B cell (primary cell): Measurements from ENCODE around the gene SRBD1. TPM values are rescaled to one million over a fixed set of nuclear protein-coding genes. Genes with fewer than 3 reads are reported as not detected.

ENCODE experiments used
- ATAC-seq: fragments of 200-7000 bp; cut with Tn5 transposase; one replicate; pipeline ENCODE4 v1.10.0; 2021; ENCODE audit warnings: low read depth, mild to moderate bottlenecking, moderate number of reproducible peaks, moderate library complexity
- CTCF ChIA-PET: fragments of 350-600 bp; sonication (Branson Sonifier 250); formaldehyde crosslinking; loops from one replicate; lab custom pipeline; 2021; ENCODE audit warnings: antibody characterized with exemption, inconsistent platforms; lab: Charles Lee
- POLR2A ChIA-PET: fragments of 350-600 bp; sonication (Branson Sonifier 250); formaldehyde crosslinking; loops from one replicate; lab custom pipeline; 2021; ENCODE audit warnings: antibody characterized with exemption; lab: Charles Lee
- DNase-seq: peaks from one replicate; pipeline ENCODE4 v3.0.0; 2013
- H2AFZ ChIP-seq: 2 replicates; pipeline ENCODE4 v1.6.1; 2012; ENCODE audit warnings: mild to moderate bottlenecking, low read depth, low read length; ENCODE audit not compliant: insufficient read depth, poor library complexity, severe bottlenecking
- H3K27ac ChIP-seq, 2 donors: 1 replicate in 1 of 2; 2 replicates in 1 of 2; pipeline ENCODE4 v1.5.1; 2012 to 2013; ENCODE audit warnings: low read length in 2 of 2, mild to moderate bottlenecking in 2 of 2, moderate library complexity in 1 of 2
- H3K27me3 ChIP-seq, 4 experiments: fragments of 200-600 bp in 1 of 4; sonication (generic) in 1 of 4; replicated peaks in 1 of 4; 1 replicate in 2 of 4; 2 replicates in 2 of 4; pipeline versions ENCODE4 v1.6.1 to v1.7.0; 2013 to 2016; ENCODE audit warnings: low read length in 3 of 4, mild to moderate bottlenecking in 2 of 4, mixed read lengths in 1 of 4, moderate library complexity in 1 of 4; ENCODE audit not compliant: insufficient read depth in 4 of 4, control insufficient read depth in 3 of 4; ENCODE audit errors: control extremely low read depth in 1 of 4
- H3K36me3 ChIP-seq, 2 experiments: replicated peaks in 1 of 2; 1 replicate in 1 of 2; 2 replicates in 1 of 2; pipeline versions ENCODE4 v1.6.1 to v1.7.1; 2013; ENCODE audit warnings: low read length in 1 of 2; ENCODE audit not compliant: insufficient read depth in 2 of 2, control insufficient read depth in 1 of 2; ENCODE audit errors: control extremely low read depth in 1 of 2, extremely low read depth in 1 of 2
- H3K4me1 ChIP-seq, 2 donors: fragments of 200-600 bp in 1 of 2; sonication (generic) in 1 of 2; 1 replicate in 1 of 2; 2 replicates in 1 of 2; pipeline versions ENCODE4 v1.5.1 to v1.6.1; 2013 to 2017; ENCODE audit warnings: low read length in 2 of 2; ENCODE audit not compliant: control insufficient read depth in 2 of 2, insufficient read depth in 2 of 2
- H3K4me2 ChIP-seq: replicated peaks from 2 replicates; pipeline ENCODE3; 2012; ENCODE audit warnings: mild to moderate bottlenecking, low read depth, low read length; ENCODE audit not compliant: poor library complexity, severe bottlenecking
- H3K4me3 ChIP-seq, 5 experiments: fragments of 200-600 bp in 1 of 5; sonication (generic) in 1 of 5; 1 replicate in 3 of 5; 2 replicates in 2 of 5; pipeline versions ENCODE4 v1.5.1 to v1.7.0; 2011 to 2016; ENCODE audit warnings: low read length in 4 of 5, mild to moderate bottlenecking in 4 of 5, low read depth in 2 of 5, control low read depth in 1 of 5, moderate library complexity in 1 of 5; ENCODE audit not compliant: insufficient read depth in 1 of 5; ENCODE audit errors: control extremely low read depth in 1 of 5, extremely low read depth in 1 of 5
- H3K79me2 ChIP-seq: fragments of 200-600 bp; sonication (generic); one replicate; pipeline ENCODE4 v1.6.0; 2016; ENCODE audit warnings: low read length; ENCODE audit not compliant: control insufficient read depth, insufficient read depth
- H3K9ac ChIP-seq: fragments of 200-600 bp; sonication (generic); 2 replicates; pipeline ENCODE4 v1.6.1; 2017; ENCODE audit warnings: mild to moderate bottlenecking, low read length, moderate library complexity
- H3K9me3 ChIP-seq, 3 donors: one replicate each; pipeline versions ENCODE4 v1.6.1 to v1.7.1; 2013; ENCODE audit warnings: low read length in 2 of 3; ENCODE audit not compliant: control insufficient read depth in 2 of 3, insufficient read depth in 1 of 3; ENCODE audit errors: control extremely low read depth in 1 of 3
- H4K20me1 ChIP-seq: 2 replicates; pipeline ENCODE4 v1.6.0; 2012; ENCODE audit warnings: mild to moderate bottlenecking, low read length; ENCODE audit not compliant: insufficient read depth, control insufficient read depth, poor library complexity, severe bottlenecking
- H3K27ac Mint-ChIP-seq: one replicate; pipeline ENCODE4 v1.8.0; 2021; ENCODE audit warnings: mixed read lengths
- H3K27me3 Mint-ChIP-seq: one replicate; pipeline ENCODE4 v1.8.0; 2021; ENCODE audit warnings: mixed read lengths
- H3K4me1 Mint-ChIP-seq: one replicate; pipeline ENCODE4 v1.8.0; 2021; ENCODE audit warnings: mixed read lengths
- H3K4me3 Mint-ChIP-seq: one replicate; pipeline ENCODE4 v1.8.0; 2021; ENCODE audit warnings: mixed read lengths
- H3K9me3 Mint-ChIP-seq: one replicate; pipeline ENCODE4 v1.8.0; 2022; ENCODE audit warnings: mixed read lengths; ENCODE audit not compliant: insufficient read depth
- CTCF ChIP-seq: fragments of 200-600 bp; IDR thresholded peaks from one replicate; pipeline ENCODE4 v1.8.0; 2022; ENCODE audit warnings: antibody characterized with exemption, mild to moderate bottlenecking
- EZH2 ChIP-seq: IDR thresholded peaks from 2 replicates; pipeline ENCODE4 v1.6.1; 2012; ENCODE audit warnings: borderline replicate concordance, low read depth, mild to moderate bottlenecking, moderate library complexity, low read length; ENCODE audit not compliant: insufficient read depth, poor library complexity, severe bottlenecking
- WGBS: methylation state at CpG from one replicate; pipeline ENCODE4 v1.1.5; 2013; ENCODE audit warnings: missing lambda C conversion rate; ENCODE audit not compliant: insufficient coverage; 5-methylcytosine and 5-hydroxymethylcytosine counted together
- intact Hi-C: fragments of 100-400 bp; cut with micrococcal nuclease; formaldehyde crosslinking; loops from one replicate; pipeline ENCODE4 v1.10.0; 2022
- polyA minus RNA-seq: library from RNA; depleted of rRNA, polyadenylated mRNA; stranded (reverse); fragments of >200 nt; gene quantifications from 2 replicates; pipeline ENCODE4 v1.2.3, GENCODE V29; 2012
- polyA plus RNA-seq: library from polyadenylated mRNA; depleted of rRNA; stranded (reverse); fragments of >200 nt; gene quantifications from 2 replicates; pipeline ENCODE4 v1.2.3, GENCODE V29; 2012
- total RNA-seq, 2 donors: library from RNA; stranded (reverse); fragments of 120-200 nt in 1 of 2; gene quantifications; 1 replicate in 1 of 2; 2 replicates in 1 of 2; pipeline versions ENCODE4 v1.2.3 to v1.2.4, GENCODE V29; 2013 to 2022

SRBD1 gene
- total RNA-seq = 27.1 and 27.6 TPM in 2 replicates
- 25.4 TPM for total RNA-seq (2013)
- 6.2 and 11.3 TPM in 2 replicates for polyA plus RNA-seq
- polyA minus RNA-seq = 10.2 and 20.1 TPM in 2 replicates

- H3K27ac Mint-ChIP-seq = peak within 1 kb of the TSS; percentile 93
- Histone ChIP-seq H3K79me2 (peaks cover 39% of the 10 kb centered on the region), H3K4me1 (peaks cover 13 to 16% of the 10 kb centered on the region in 2 donors), H3K4me3 (peak within 1 kb of the TSS; percentile 73 to 96 (median 88)), H3K9me3 (no peaks in the 10 kb centered on the region), H3K9ac (peak within 1 kb of the TSS; percentile 85), H2AFZ (peak within 1 kb of the TSS; percentile 90), H4K20me1 (peaks cover 5% of the 10 kb centered on the region), H3K27ac (peak within 1 kb of the TSS; percentile 90 to 93), H3K27me3 (no peaks in the 10 kb centered on the region), H3K36me3 (no peaks in the 10 kb centered on the region), H3K4me2 (peak within 1 kb of the TSS; percentile 80)
- peak; percentile 95 for DNase-seq
- TF ChIP-seq EZH2 (no peak), CTCF (no peak)
- intact Hi-C loops = loop anchor here (1.0 to 2.0 kb wide), 4 partner anchors 40 to 1442 kb away; partner anchors contain the start of genes PPM1B and PRKCE
- H3K9me3 Mint-ChIP-seq = no peaks in the 10 kb centered on the region
- ATAC-seq = peak; percentile 97
- peaks cover 26% of the 10 kb centered on the region for H3K4me1 Mint-ChIP-seq
- ChIA-PET POLR2A (interaction anchor here (0.6 kb wide), 1 partner anchor 262 kb away, joined by 5 read pairs; no protein-coding TSS in a partner anchor), CTCF (interaction anchor here (1.2 kb wide), 2 partner anchors 26 to 32 kb away, joined by 3 to 4 read pairs; no protein-coding TSS in a partner anchor)
- peak within 1 kb of the TSS; percentile 95 for H3K4me3 Mint-ChIP-seq
- no peaks in the 10 kb centered on the region for H3K27me3 Mint-ChIP-seq
- under 1% methylated on average over 32 of the region's 44 CpGs for WGBS
These were observed at the start of gene SRBD1 for GRCh38 chr2:45611020-45611859. TSS of gene SRBD1 (minus strand) at chr2:45611267. CDS start at chr2:45605441, 5,826 bp downstream.
